Midbrain (tissue), 1 donor: ENCODE measurements around the gene ZBTB38.

Experiments
- DNase-seq: peaks from one replicate; lab custom pipeline; 2025; lab: John Stamatoyannopoulos, UW

The ZBTB38 gene

DNA sequence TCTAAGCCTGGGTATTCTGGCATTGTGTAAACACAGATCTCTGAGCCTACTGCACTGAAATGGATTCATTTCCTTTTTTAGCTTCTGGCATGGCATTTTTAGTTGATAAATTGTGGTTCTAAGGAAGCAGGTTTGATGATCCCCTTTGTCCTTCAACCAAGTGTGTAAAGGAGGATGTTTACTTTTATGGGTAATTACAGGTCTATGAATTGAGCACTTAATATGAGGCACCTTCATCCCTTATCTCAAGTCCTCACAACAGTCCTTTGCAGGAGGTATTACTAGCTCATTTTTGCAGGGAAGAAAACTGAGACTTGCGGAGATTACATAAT is 30.8 kb upstream of the ZBTB38 start:
- DNase-seq, result no peak

DNA sequence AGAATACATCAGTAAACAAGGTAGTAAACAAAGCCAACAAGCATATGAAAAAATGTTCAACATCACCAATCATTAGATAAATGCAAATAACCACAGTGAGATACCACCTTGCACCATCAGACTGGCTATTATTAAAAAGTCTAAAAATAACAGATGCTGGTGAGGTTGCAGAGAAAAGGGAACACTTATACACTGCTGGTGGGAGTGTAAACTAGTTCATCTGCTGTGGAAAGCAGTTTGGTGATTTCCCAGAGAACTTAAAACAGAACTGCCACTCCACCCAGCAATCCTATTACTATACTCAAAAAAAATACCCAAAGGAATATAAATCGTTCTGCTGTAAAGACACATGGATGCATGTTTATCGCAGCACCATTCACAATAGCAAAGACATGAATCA is 30.3 kb upstream of the ZBTB38 start:
- no peak for DNase-seq

DNA sequence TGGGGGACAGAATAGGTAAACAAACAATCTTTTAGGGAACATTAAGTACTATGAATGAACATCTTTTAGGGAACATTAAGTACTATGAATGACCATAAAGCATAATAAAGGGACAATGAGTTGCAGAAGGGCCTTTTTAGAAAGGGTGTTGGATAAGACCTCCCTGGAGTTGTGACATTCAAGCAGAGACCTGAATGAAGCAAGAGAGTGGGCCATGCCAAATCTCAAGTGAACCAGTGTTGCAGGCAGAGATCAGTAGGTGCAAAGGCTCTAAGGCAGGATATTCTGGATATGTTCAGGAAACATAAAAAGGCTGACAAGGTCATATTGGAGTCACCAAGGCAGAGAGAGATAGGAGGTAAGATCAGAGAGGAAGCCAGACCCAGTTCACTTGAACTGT is 29.4 kb upstream of the ZBTB38 start:
- DNase-seq, result no peak

DNA sequence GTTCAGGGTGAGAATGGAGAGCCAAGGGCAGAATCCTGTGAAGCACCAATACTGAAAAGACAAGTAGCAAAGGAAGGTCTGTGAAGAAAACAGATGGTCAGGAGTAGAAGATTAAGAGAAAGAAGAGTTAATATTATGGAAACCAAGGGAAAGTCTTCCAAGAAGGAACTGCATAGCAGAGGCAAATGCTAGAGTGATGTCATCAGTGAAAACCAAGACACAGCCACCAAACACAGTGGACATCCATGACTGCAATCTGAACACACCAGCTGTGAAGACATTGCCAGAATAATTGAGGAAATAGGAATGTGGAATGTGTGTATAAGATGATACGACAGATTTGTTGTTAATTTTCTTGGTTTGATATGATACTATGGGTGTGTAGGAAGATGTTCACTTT is 26.8 kb upstream of the ZBTB38 start:
- DNase-seq, result no peak

DNA sequence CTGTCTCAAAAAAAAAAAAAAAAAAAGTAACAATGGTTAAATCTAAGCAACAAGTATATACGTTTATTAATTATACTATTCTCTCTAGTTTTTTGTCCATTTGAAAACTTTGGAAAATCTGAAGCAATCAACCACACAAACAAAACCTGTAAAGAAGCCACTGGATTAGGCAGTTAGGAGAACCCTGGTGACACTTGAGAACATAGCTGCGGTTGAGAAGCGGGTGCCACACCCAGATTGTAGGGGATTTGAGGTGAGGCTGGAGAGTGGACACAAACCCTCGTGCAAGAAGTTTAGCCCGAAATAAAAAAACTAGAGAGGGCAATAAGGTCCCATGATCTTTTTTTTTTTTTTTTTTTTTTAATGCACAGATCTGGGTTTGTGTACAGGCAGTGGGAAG is 25.9 kb upstream of the ZBTB38 start:
- no peak for DNase-seq

DNA sequence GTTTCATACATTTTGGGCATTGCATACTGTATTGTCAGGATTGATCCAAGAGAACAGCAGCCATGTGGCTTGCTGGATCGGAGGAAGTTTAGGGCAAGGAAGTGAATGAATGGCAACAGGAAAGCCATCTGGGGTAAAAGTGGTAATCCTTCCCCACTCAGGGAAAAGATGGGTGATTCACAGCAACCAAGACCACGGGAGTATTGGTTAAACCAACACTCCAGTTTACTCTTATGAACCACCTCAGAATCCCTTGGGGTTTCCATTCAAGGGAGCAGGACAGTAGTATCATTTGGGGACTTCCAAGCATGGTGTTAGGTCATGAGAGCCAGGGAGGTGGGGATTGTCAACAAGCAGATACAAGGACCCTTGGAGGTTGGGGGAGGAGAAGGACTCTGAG is 25.2 kb upstream of the ZBTB38 start:
- DNase-seq, result no peak

DNA sequence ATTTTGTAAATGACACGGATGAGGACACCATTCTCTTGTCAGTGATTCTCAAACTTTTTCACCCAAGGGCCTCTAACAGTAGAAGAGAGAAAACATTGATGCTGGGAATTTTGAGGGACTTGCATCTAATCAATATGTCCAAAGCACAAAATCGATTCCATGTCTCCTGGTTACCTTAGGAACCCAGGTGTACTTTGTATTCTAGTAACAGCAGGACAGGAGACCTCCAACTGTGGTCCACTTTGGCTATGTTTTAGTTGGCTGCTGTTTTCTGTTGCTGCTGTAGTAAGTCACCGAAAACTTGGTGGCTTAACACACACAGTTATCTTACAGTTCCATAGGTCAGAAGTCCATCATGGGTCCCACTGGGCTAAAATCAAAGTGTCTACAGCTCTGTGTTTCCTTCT is 24.4 kb upstream of the ZBTB38 start:
- DNase-seq, result no peak

DNA sequence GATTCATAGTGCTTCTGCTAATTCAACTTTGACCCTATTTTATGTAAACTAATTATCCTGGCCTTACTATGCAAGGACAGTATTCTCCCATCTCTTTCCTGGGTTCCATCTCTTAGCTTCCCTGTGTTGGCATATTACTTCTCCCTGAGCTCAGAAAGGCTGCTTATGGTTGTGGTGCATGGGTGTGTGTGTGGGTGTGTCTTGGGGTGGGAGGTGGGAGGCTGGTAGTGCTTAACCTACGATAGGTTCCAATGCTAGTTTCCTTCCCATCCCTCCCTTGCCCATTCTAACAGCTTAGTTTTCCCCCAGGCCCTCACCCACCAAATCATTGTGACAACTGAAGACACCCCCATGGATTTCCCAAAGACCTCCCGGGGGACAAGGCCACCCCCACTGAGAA is 22.8 kb upstream of the ZBTB38 start:
- no peak for DNase-seq

DNA sequence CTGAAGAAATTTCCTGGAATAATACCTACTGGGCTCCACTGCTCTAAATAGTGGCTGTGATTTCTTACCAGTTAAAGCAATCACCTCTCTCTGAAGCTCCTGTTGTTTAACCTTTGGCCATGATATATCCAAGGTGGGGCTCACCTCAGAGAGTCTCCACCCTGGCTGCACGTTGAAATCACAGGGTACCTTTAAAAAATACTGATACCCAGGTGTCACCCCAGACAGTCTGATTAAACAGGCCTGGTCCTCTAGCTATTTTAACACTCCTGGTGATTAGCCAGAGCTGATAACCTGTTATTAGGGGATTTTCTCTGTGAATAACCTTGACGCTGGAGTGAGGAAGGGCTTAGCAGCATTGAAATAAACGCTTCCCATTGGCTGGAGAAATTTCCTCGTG is 22.3 kb upstream of the ZBTB38 start:
- no peak for DNase-seq

DNA sequence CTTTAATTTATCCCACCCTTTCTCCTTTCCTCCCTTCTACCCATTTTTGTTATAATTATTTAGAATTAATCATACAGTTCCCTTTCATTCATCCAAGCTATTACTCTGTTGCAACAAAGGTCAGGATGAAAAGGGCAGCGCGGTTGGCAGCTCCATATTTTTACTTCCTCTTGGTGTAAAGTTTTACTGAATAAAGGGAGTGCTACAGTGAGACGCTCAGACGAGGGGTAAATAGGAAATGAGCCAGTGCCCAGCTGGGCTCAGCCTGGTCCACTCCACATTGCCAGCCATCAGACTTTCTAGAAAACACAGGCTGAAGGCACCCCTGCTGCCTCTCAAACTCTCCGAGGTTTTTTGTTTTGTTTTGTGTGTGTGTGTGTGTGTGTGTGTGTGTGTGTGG is 21.9 kb upstream of the ZBTB38 start:
- DNase-seq, result no peak

DNA sequence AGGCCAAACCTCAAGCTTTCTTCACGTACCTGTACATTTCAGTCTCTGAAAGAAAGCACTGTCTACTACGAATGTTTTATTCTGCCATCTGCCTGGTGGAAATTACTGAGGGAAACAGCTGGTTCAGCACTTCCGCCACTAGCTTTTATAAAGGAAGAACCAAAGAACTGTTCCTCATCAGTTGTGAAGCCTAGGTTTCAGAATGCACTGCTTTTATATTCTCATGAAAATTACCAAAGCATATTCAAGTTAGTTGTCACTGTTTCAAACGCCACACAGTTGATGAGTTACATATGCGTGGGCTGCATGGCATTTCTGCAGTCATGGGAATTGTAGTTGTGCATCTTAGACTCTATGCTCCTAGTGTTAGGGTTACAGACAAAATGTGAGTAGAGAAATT is 21.5 kb upstream of the ZBTB38 start:
- no peak for DNase-seq

DNA sequence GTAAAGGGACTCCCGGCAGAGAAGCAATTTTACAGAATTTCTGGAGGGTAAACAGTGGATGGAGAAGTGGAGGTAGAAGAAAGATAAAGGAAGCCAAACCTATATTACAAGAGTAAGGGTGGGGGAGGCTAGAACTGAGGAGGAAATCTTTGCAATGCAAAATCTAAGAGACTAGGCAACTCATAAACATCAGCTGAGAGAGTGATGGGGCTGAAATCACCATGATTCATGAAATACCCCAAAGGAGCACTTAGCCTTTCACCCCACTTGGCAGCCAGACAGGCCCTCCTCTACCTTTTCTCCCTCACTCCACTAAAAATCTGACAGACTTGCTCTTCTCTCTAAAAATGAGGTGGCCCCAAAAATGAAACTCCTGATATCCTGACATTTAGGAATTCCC is 19.5 kb upstream of the ZBTB38 start:
- no peak for DNase-seq

DNA sequence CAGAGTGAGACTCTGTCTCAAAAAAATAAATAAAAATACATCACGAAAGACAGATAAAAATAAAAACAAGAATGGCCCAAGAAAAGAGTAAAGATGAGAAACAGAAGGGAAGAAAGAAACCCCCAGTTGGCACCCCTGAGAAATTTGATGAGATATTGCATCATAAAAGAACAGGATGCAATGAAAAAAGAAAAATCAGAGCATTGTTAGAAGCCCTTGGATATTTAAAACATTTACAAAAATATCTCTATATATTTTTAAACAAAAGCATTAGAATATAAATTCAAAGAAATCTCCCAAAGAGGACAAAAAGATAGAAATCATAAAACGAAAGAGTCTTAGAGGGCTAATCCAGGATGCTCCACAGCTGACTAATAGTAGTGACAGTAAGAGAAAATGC is 18.6 kb upstream of the ZBTB38 start:
- DNase-seq, result no peak

DNA sequence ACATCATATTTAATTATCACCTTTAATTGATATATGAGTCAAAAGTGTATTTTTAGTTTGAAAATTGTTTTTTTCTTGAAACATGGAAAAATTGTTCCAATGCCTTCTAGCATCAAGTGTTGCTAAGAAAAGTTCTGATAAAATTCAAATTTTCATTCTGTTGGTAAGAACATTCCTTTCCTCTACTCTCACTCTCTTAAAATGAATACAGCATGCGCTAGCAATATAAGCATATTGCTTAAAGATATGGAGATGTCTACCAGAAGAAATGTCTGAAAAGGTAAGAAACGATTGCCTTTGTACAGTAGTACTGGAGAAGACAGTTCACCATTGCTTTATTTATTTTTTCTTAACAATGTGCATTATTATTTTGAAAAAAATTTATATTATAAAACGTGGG is 17.6 kb upstream of the ZBTB38 start:
- DNase-seq, result no peak

DNA sequence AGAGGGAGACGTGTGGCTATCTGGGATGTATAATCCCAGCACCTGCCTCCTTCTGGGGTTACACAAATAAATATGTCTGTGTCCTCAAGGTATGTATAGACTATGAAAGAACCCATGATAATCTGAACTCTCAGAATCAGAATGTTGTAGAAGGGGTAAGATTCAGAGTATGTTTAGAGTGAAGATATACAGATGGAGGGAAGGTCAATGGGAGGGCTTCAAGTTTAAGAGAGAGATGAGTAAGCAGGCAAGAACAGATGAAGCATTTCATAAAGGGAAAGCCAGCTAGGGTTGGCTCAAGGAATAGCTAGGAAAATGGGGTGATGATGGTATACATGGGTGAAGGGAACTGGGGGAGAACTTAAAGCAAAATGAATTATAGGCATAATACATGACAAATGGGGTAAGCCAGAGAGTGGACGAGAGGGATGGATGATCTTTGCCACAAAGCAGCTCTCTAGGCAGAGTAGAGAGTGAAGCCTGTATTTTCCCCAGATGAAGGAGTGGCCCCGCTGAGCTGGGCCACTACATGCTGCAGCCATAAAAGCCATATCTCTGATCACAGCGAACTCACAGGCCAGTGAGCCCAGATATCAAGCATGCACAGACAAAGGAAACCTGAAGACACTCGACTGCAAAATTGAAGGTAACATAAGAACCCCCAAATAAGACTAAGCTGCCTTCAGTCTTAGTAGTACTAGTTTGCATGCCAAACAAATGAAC is 15.9 kb upstream of the ZBTB38 start:
- no peak for DNase-seq

DNA sequence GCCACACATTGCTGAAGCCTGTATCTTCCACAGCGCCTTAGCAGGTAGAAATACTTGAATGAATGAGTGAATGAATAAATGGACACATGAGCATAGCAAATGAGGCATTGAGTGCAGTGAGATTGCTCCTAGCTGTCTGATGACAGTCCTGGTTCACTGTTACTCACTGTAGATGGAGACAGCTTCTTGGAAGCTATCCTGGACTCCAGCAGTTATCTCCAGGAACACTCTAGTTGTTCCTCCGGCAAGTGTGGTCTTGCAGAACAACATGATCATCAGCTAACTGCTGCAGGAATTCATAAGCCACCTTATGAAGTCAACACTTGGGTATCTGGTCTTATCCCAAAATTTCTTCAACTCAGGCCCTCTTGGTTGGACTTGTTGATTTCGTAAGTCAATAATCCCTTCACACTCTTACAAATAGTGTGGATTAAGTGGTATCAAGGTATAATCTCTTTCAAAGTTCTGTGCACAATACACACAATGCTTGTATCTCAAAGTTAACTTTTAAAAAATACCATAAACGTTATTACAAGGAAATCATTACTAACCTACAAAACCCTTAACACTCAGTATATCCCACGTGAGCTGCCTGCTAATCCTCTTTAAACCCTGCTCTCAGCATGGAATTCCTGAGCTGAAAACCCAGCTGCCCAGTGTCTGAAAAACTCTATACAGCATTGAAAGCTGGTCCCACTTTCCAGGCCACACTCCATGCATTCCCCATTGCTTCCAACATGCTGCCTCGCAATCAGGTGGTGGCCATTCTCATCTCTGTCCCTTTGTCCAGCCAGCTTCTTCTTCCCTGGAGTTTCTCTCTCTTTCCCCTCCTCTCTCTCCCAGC is 14.4 kb upstream of the ZBTB38 start:
- no peak for DNase-seq

DNA sequence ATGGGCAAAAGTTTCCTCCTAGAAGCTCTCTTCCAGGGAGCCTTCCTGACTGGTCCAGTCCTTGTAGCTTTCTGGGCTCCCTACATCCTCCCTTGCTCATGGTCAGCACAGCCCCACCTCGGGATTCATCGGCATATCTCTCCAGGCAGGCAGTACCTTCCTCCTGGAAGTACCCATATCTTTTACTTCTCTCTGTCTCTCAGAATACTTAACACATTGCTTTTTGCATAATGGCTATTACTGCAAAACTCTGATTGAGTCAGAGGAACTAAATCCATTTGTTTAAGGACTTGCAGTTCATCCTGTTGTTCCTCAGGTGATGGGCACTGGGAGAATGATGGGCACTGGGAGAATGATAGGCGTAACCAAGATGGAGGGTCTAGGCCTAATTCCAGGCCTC is 13.8 kb upstream of the ZBTB38 start:
- DNase-seq, result no peak

DNA sequence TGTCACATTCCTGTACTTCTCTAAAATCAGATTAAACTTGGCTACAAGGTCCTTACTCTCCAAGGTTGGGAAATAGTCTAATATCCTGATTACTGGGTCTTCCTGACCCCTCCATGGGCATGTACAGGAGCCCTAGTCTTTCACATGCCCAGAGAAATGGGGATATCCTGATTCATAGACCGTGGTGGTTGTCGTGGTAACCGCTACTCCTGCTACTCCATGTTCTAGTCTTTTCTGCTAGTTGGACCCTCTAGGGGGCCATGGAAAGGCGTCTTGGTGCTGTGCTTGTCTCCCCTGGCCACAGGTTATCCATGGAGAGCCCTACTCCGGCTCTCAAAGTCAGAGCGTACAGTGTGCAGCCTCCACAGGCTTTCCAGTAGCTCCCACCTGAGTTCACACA is 13.1 kb upstream of the ZBTB38 start:
- no peak for DNase-seq

DNA sequence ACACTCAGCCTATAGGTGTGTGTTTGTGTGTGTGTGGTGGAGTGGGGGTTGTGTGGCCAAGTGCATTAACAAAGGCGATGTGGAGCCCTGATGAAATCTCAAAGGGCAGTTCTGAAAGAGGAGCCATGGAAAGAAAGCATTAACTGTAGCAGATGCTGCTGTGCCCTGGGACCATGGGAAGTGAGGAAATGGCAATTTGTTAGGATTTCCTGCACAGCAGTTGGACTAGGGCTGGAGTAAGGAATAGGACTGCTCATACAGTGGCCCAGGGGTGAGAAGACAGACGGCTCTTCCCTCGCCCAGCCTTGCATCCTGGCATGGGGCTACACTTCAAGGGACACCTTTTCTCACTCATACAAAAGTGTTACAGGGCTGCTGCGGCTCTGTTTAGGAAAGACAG is 12.3 kb upstream of the ZBTB38 start:
- DNase-seq, result no peak

DNA sequence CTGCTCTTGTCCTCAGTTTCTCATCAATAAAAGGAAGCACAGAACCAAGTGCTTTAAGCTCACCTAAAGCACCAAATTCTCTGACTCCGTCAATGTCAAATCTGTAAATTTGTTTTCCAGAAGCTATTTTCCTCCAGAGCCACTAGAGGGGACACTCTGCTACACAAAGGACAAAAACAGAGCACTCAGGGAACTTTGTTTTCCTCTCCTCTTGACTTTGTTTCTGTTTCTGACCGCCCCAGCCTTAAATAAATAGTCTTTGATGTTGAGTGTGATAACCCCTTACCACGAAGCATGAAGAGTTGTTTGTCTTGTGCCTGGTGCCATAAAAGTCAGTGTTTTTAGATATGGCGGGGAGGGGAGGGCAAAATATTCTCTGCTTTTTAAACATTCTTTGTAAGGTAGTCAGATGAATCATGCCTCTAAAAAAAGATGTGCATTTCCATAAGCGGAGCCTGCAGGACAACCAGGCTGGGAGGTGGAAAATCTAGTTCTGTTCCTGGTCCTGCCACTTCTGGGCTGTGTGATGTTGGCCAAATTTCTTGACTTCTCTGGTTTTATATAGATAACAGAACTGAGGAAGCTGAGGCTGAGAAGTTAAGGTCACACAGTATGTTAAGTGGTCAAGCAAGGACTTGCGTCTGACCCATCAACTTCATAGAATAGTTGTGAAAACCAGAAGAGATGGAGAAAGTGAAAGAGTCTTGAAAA is 7.3 kb upstream of the ZBTB38 start:
- peak; percentile 77 for DNase-seq

DNA sequence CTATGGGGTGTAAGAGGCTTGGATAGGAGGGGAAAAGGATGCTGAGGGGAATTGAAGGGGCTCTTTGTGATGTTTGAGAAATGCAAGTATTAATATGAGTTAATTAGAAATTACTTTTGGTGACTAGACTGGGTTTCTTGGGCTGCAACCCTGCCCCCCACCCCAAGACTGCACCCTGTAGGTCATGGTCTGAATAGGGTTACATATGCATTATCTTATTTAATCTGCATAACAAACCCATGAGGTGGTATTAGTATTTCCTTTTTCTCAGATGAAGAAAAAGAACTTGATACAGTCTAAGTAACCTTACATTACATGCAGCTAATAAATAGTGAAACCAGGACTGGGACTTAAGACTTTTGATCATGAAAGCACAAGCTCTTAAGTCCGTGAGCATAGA is 5.6 kb upstream of the ZBTB38 start:
- no peak for DNase-seq

DNA sequence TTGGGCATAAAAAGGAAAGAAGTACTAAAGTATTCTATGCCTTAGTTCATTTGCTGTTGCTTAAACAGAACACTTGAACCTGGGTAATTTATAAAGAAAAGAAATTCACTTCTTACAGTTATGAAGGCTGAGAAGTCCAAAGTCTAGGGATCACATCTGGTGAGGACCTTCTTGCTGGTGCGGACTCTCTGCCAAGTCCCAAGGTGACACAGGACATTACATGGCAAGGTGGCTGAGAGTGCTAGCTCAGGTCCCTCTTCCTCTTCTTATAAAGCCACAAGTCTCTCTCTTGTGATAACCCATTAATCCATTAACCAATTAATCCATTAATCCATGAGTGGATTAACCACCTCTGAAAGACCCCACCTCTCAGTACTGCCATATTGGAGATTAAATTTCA is 3.1 kb upstream of the ZBTB38 start:
- no peak for DNase-seq
